Liver (tissue), 9 donors: ENCODE data around the gene SLC11A1. TPM values are rescaled to one million over a fixed set of nuclear protein-coding genes. Genes with fewer than 3 reads are reported as not detected.

Source experiments
- DNase-seq: peaks from one replicate; pipeline ENCODE4 v3.0.0-alpha.2; 2017; ENCODE audit warnings: low spot score
- H3K27ac ChIP-seq, 2 donors: one replicate each; pipeline ENCODE4 v1.7.0; 2013; ENCODE audit warnings: inconsistent platforms in 2 of 2, low read length in 2 of 2, control low read depth in 1 of 2, low read depth in 1 of 2, mild to moderate bottlenecking in 1 of 2
- H3K27me3 ChIP-seq, 4 donors: one replicate each; pipeline versions ENCODE4 v1.6.1 to v1.7.0; 2013; ENCODE audit warnings: low read length in 3 of 4, inconsistent platforms in 1 of 4, mild to moderate bottlenecking in 1 of 4, moderate library complexity in 1 of 4; ENCODE audit not compliant: control insufficient read depth in 4 of 4, insufficient read depth in 4 of 4
- H3K36me3 ChIP-seq, 4 donors: one replicate each; pipeline versions ENCODE4 v1.6.1 to v1.7.0; 2013; ENCODE audit warnings: low read length in 3 of 4, mild to moderate bottlenecking in 3 of 4, low read depth in 1 of 4, moderate library complexity in 1 of 4; ENCODE audit not compliant: control insufficient read depth in 4 of 4, insufficient read depth in 3 of 4
- H3K4me1 ChIP-seq, 4 donors: one replicate each; pipeline versions ENCODE4 v1.6.1 to v1.7.0; 2013; ENCODE audit warnings: low read length in 3 of 4, mild to moderate bottlenecking in 3 of 4, moderate library complexity in 1 of 4; ENCODE audit not compliant: control insufficient read depth in 4 of 4, insufficient read depth in 4 of 4
- H3K4me3 ChIP-seq, 3 donors: one replicate each; pipeline versions ENCODE4 v1.6.1 to v1.7.0; 2013; ENCODE audit warnings: low read length in 3 of 3, control low read depth in 1 of 3, low read depth in 1 of 3, mild to moderate bottlenecking in 1 of 3
- H3K9ac ChIP-seq, 2 donors: one replicate each; pipeline ENCODE4 v1.7.0; 2013; ENCODE audit warnings: low read length in 2 of 2, mild to moderate bottlenecking in 2 of 2, moderate library complexity in 2 of 2, control low read depth in 1 of 2, low read depth in 1 of 2
- H3K9me3 ChIP-seq, 4 donors: one replicate each; pipeline versions ENCODE4 v1.6.1 to v1.7.0; 2013; ENCODE audit warnings: low read length in 3 of 4; ENCODE audit not compliant: control insufficient read depth in 4 of 4
- ATF3 ChIP-seq: IDR thresholded peaks from 2 replicates; pipeline ENCODE4 v1.6.1; 2016; ENCODE audit warnings: antibody characterized with exemption
- CTCF ChIP-seq: fragments of 150-350 bp; IDR thresholded peaks from 2 replicates; pipeline ENCODE4 v1.5.1; 2017; ENCODE audit warnings: improper control_type of control experiment, low read depth, low read length; ENCODE audit not compliant: missing input control
- EGR1 ChIP-seq, 2 donors: IDR thresholded peaks; 2 replicates each; pipeline ENCODE4 v1.6.1; 2016 to 2018; ENCODE audit warnings: antibody characterized with exemption in 2 of 2, low read depth in 2 of 2
- FOXA2 ChIP-seq: IDR thresholded peaks from 2 replicates; pipeline ENCODE4 v1.6.1; 2016; ENCODE audit warnings: antibody characterized with exemption
- GABPA ChIP-seq, 2 donors: IDR thresholded peaks in 1 of 2; conservative IDR thresholded peaks in 1 of 2; 2 replicates each; pipeline ENCODE4 v1.6.1; 2016; ENCODE audit warnings: antibody characterized with exemption in 2 of 2, mild to moderate bottlenecking in 1 of 2, moderate library complexity in 1 of 2
- HNF4G ChIP-seq: IDR thresholded peaks from 2 replicates; pipeline ENCODE4 v1.6.1; 2016; ENCODE audit warnings: antibody characterized with exemption
- JUND ChIP-seq, 2 donors: IDR thresholded peaks; 2 replicates each; pipeline ENCODE4 v1.6.1; 2016; ENCODE audit warnings: antibody characterized with exemption in 2 of 2
- MAX ChIP-seq: IDR thresholded peaks from 2 replicates; pipeline ENCODE4 v1.6.1; 2016; ENCODE audit warnings: antibody characterized with exemption
- REST ChIP-seq: IDR thresholded peaks from 2 replicates; pipeline ENCODE4 v1.6.1; 2016; ENCODE audit warnings: antibody characterized with exemption, mild to moderate bottlenecking
- RXRA ChIP-seq, 2 donors: IDR thresholded peaks; 2 replicates each; pipeline ENCODE4 v1.6.1; 2017 to 2018; ENCODE audit warnings: antibody characterized with exemption in 2 of 2, mild to moderate bottlenecking in 1 of 2
- SP1 ChIP-seq: IDR thresholded peaks from 2 replicates; pipeline ENCODE4 v1.6.1; 2018; ENCODE audit warnings: antibody characterized with exemption, mild to moderate bottlenecking
- TAF1 ChIP-seq: conservative IDR thresholded peaks from 2 replicates; pipeline ENCODE4 v1.6.1; 2016; ENCODE audit warnings: antibody characterized with exemption, mild to moderate bottlenecking
- YY1 ChIP-seq: IDR thresholded peaks from 2 replicates; pipeline ENCODE4 v1.6.1; 2016; ENCODE audit warnings: antibody characterized with exemption, mild to moderate bottlenecking
- ZBTB33 ChIP-seq: IDR thresholded peaks from 2 replicates; pipeline ENCODE4 v1.6.1; 2016; ENCODE audit warnings: antibody characterized with exemption
- WGBS: extraction: QIAGEN DNeasy Blood & Tissue Kit; methylation state at CpG from one replicate; pipeline ENCODE4 v1.1.7; 2013; 5-methylcytosine and 5-hydroxymethylcytosine counted together
- polyA plus RNA-seq, 2 donors: library from polyadenylated mRNA; stranded (reverse) in 1 of 2; unstranded in 1 of 2; fragments of 200-250 nt in 1 of 2; fragments of >200 nt in 1 of 2; fragmentation: Nextera tagmentation in 1 of 2; extraction: Ambion mirVana in 1 of 2; gene quantifications; one replicate each; pipeline versions ENCODE4 v1.2.1 to v1.2.3, GENCODE V29; 2013 to 2015
- total RNA-seq, 2 donors: library from RNA; depleted of rRNA; stranded (reverse); fragments of >200 nt; gene quantifications; one replicate each; pipeline ENCODE4 v1.2.3, GENCODE V29; 2014
- donor health status: healthy.
- donor health status: healthy.
- donor health status: healthy.
- donor health status: healthy.
- donor health status: healthy.

SLC11A1 gene
- total and polyA plus RNA-seq, 4 donors = 1.4 to 23.0 (median 3.2) TPM

GRCh38 chr2:218391202-218391601, 9.1 kb downstream of the SLC11A1 start:
- Histone ChIP-seq H3K4me1 (peaks cover 2 to 14% (median 8%) of the 10 kb centered on the region in 4 donors), H3K9ac (no peak overlapping the region), H3K9me3 (no peaks in the 10 kb centered on the region), H3K4me3 (no peak overlapping the region), H3K27ac (no peak overlapping the region), H3K36me3 (no peaks in the 10 kb centered on the region), H3K27me3 (no peaks in the 10 kb centered on the region)
- 95% methylated on average over 23 of the region's 23 CpGs for WGBS
- DNase-seq = no peak
- TF ChIP-seq YY1 (no peak), ZBTB33 (no peak), HNF4G (no peak), MAX (no peak), REST (no peak), TAF1 (no peak), SP1 (no peak), EGR1 (IDR thresholded peaks at IDR 0.05; ENCODE audit: low read depth in 2 of 2) (no peak), FOXA2 (no peak), RXRA (IDR thresholded peaks at IDR 0.05) (no peak)

- WGBS = 95% methylated on average over 5 of the region's 5 CpGs
- peaks cover 6 to 22% (median 17%) of the 10 kb centered on the region in 4 donors for H3K4me1 ChIP-seq
- TF ChIP-seq ATF3 (no peak), GABPA (IDR thresholded peaks at IDR 0.05 in 1 of 2, conservative IDR thresholded peaks at IDR 0.05 in 1 of 2) (no peak), YY1 (no peak), REST (no peak), CTCF (no peak), JUND (IDR thresholded peaks at IDR 0.05) (no peak), EGR1 (IDR thresholded peaks at IDR 0.05; ENCODE audit: low read depth in 2 of 2) (no peak), RXRA (IDR thresholded peaks at IDR 0.05) (no peak), ZBTB33 (no peak), MAX (no peak), HNF4G (no peak), SP1 (no peak)
Measured at GRCh38 chr2:218392459-218392858, 10.4 kb downstream of the SLC11A1 start.

More at GRCh38 chr2:218392459-218392858, 10.4 kb downstream of the SLC11A1 start:
- H3K36me3 ChIP-seq = no peaks in the 10 kb centered on the region
- H3K4me3 ChIP-seq = no peak overlapping the region
- DNase-seq = no peak
- H3K27ac ChIP-seq = no peak overlapping the region
- no peaks in the 10 kb centered on the region for H3K27me3 ChIP-seq
- H3K9ac ChIP-seq = no peak overlapping the region
- no peaks in the 10 kb centered on the region for H3K9me3 ChIP-seq
